Suprapubic skin (tissue), 4 donors: ENCODE results near the gene NELL1.

Source experiments
- POLR2A ChIP-seq, 2 donors: fragments of 450-650 bp; IDR thresholded peaks; one replicate each; pipeline ENCODE4 v1.6.1; 2017; ENCODE audit warnings: antibody characterized with exemption in 2 of 2, mild to moderate bottlenecking in 2 of 2, moderate library complexity in 2 of 2
- POLR2AphosphoS5 ChIP-seq, 3 donors: sonication (generic); formaldehyde crosslinking; IDR thresholded peaks; one replicate each; pipeline ENCODE4 v1.6.1; 2017; ENCODE audit warnings: antibody characterized with exemption in 3 of 3
- TF ChIP-seq, protein P1 (sequence below), 2 donors: fragments of 200-600 bp in 1 of 2; fragments of 450-650 bp in 1 of 2; sonication (generic) in 1 of 2; IDR thresholded peaks; one replicate each; pipeline ENCODE4 v1.5.1; 2016 to 2019; ENCODE audit warnings: antibody characterized with exemption in 2 of 2, mild to moderate bottlenecking in 1 of 2, moderate library complexity in 1 of 2

DNA sequence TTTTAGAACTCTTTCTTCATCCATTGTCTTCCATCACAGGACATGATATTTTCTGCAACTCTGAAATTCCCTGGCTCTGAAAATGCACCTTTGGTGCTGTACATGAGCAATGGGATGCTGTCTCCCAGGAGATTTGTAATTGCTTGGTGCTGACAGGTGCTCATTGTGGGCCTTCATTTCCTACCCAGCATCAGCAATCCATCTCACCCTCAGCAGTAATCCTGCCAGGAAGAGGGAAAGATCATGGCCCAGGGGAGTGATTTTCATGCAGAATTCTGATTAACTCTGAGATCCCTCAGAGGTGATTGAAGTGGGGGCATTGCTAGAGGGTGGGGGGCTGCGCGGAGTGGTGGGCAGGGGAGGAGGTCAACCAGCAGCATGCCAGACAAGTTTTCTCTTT, 651.7 kb downstream of the NELL1 start:
- TF ChIP-seq, protein P1, sequence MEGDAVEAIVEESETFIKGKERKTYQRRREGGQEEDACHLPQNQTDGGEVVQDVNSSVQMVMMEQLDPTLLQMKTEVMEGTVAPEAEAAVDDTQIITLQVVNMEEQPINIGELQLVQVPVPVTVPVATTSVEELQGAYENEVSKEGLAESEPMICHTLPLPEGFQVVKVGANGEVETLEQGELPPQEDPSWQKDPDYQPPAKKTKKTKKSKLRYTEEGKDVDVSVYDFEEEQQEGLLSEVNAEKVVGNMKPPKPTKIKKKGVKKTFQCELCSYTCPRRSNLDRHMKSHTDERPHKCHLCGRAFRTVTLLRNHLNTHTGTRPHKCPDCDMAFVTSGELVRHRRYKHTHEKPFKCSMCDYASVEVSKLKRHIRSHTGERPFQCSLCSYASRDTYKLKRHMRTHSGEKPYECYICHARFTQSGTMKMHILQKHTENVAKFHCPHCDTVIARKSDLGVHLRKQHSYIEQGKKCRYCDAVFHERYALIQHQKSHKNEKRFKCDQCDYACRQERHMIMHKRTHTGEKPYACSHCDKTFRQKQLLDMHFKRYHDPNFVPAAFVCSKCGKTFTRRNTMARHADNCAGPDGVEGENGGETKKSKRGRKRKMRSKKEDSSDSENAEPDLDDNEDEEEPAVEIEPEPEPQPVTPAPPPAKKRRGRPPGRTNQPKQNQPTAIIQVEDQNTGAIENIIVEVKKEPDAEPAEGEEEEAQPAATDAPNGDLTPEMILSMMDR (IDR thresholded peaks at IDR 0.05), result no peak
- no peak for TF ChIP-seq POLR2AphosphoS5 (IDR thresholded peaks at IDR 0.05)
- TF ChIP-seq POLR2A (IDR thresholded peaks at IDR 0.05), result no peak
